ENCODE measurements around the gene DVL1. TPM values are rescaled to one million over a fixed set of nuclear protein-coding genes. Genes with fewer than 3 reads are reported as not detected.

The DVL1 gene
- 10 to 100 TPM; 43.6 to 70.4 (median 64.9) TPM for total RNA-seq
- total RNA-seq (2013): 23.8 TPM
- total RNA-seq: 50.3 to 131 (median 75.4) reads per million in 29 experiments

- under 1% methylated on average over 94 of the region's 122 CpGs for WGBS (ENCODE audit: insufficient coverage)
- H3K36me3 ChIP-seq (ENCODE audit: control insufficient read depth in 2 of 2, extremely low read depth in 1 of 2, insufficient read depth in 1 of 2, low read length in 1 of 2): no peaks in the 10 kb centered on the region
- ATAC-seq (replicated peaks in 1 of 4) (peak; percentile 83 to 87 (median 84)), DNase-seq (peak; percentile 29 to 88 (median 62))
- Mint-ChIP-seq H3K36me3 (no peaks in the 10 kb centered on the region), H3K9me3 (no peaks in the 10 kb centered on the region), H3K4me3 (peak within 1 kb of the TSS; percentile 66 to 76 (median 73)), H3K27me3 (peaks cover 7 to 20% of the 10 kb centered on the region in 2 donors), H3K27ac (peak within 1 kb of the TSS in 1 of 2 donors; percentile 28), H3K4me1 (peaks cover 28 to 43% (median 30%) of the 10 kb centered on the region in 3 donors)
- H3K9me3 ChIP-seq: no peaks in the 10 kb centered on the region
- H3K27ac ChIP-seq (ENCODE audit: low read length): no peak within 1 kb of the TSS
- POLR2A ChIA-PET: no interaction called here
- peaks cover 0 to 32% of the 10 kb centered on the region in 2 experiments for H3K27me3 ChIP-seq (replicated peaks in 1 of 2; ENCODE audit: control insufficient read depth in 2 of 2, extremely low read depth in 1 of 2, insufficient read depth in 2 of 2, low read length in 1 of 2)
- H3K4me1 ChIP-seq (ENCODE audit: control insufficient read depth in 1 of 2, extremely low read depth in 1 of 2, insufficient read depth in 2 of 2, low read length in 2 of 2): peaks cover 4 to 64% of the 10 kb centered on the region in 2 experiments
- H3K4me3 ChIP-seq (ENCODE audit: control insufficient read depth in 1 of 2, extremely low read depth in 1 of 2, low read length in 1 of 2): peak within 1 kb of the TSS; percentile 56 to 68
- CTCF ChIA-PET: no interaction called here
These were observed at the start of gene DVL1 for GRCh38 chr1:1349256-1350012. Gene DVL1, minus strand, starts transcription at chr1:1349418. Its CDS starts 353 bp downstream, at chr1:1349065.

- DNase-seq: peak in 2 of 35 experiments; percentile 8 to 33
- peaks cover 44 to 63% (median 51%) of the 10 kb centered on the region in 3 donors for H3K4me1 Mint-ChIP-seq
- CTCF ChIA-PET: interaction anchor here in 1 of 2 donors (0.7 to 1.2 kb wide), 4 partner anchors 9 to 27 kb away, joined by 3 to 8 read pairs (median 6); partner anchors contain the start of gene AURKAIP1
These were observed 49.5 kb upstream of the DVL1 start for GRCh38 chr1:1398677-1399186.

GRCh38 chr1:1397839-1398523 lies 48.8 kb upstream of the DVL1 start:
- Mint-ChIP-seq H3K36me3 (peaks cover 34% of the 10 kb centered on the region), H3K9me3 (no peaks in the 10 kb centered on the region), H3K4me3 (peak overlapping the region; percentile 85 to 88 (median 86)), H3K27me3 (no peaks in the 10 kb centered on the region), H3K27ac (peak overlapping the region; percentile 79 to 87), H3K4me1 (peaks cover 38 to 60% (median 46%) of the 10 kb centered on the region in 3 donors)
- WGBS (ENCODE audit: insufficient coverage): 50% methylated on average over 11 of the region's 19 CpGs
- peak overlapping the region; percentile 82 to 92 for H3K4me3 ChIP-seq (ENCODE audit: control insufficient read depth in 1 of 2, extremely low read depth in 1 of 2, low read length in 1 of 2)
- H3K36me3 ChIP-seq (ENCODE audit: control insufficient read depth in 2 of 2, extremely low read depth in 1 of 2, insufficient read depth in 1 of 2, low read length in 1 of 2): peaks cover 29 to 62% of the 10 kb centered on the region in 2 donors
- no peak for DNase-seq
- no peak for ATAC-seq (replicated peaks in 1 of 4)
- H3K9me3 ChIP-seq: no peaks in the 10 kb centered on the region
- H3K27ac ChIP-seq (ENCODE audit: low read length): peak overlapping the region; percentile 18
- ChIA-PET CTCF (interaction anchor here in 1 of 2 donors (0.6 kb wide), 1 partner anchor 255 kb away, joined by 3 read pairs; no protein-coding TSS in a partner anchor), POLR2A (no interaction called here)
- peaks cover 22 to 45% of the 10 kb centered on the region in 2 experiments for H3K4me1 ChIP-seq (ENCODE audit: control insufficient read depth in 1 of 2, extremely low read depth in 1 of 2, insufficient read depth in 2 of 2, low read length in 2 of 2)
- no peaks in the 10 kb centered on the region for H3K27me3 ChIP-seq (replicated peaks in 1 of 2; ENCODE audit: control insufficient read depth in 2 of 2, extremely low read depth in 1 of 2, insufficient read depth in 2 of 2, low read length in 1 of 2)

More at GRCh38 chr1:1398677-1399186, 49.5 kb upstream of the DVL1 start:
- POLR2A ChIA-PET: interaction anchor here in 1 of 2 donors (0.5 to 0.7 kb wide), 4 partner anchors 23 to 232 kb away, joined by 3 to 8 read pairs (median 4); partner anchors contain the start of genes AURKAIP1 and UBE2J2
- H3K9me3 Mint-ChIP-seq: no peaks in the 10 kb centered on the region
- no peaks in the 10 kb centered on the region for H3K27me3 ChIP-seq (replicated peaks in 1 of 2; ENCODE audit: control insufficient read depth in 2 of 2, extremely low read depth in 1 of 2, insufficient read depth in 2 of 2, low read length in 1 of 2)
- H3K4me3 Mint-ChIP-seq: peak overlapping the region; percentile 85 to 89 (median 86)
- H3K9me3 ChIP-seq: no peaks in the 10 kb centered on the region
- ATAC-seq (replicated peaks in 1 of 4): peak; percentile 4 to 7 (median 6)
- no peaks in the 10 kb centered on the region for H3K27me3 Mint-ChIP-seq
- peak overlapping the region; percentile 79 to 87 for H3K27ac Mint-ChIP-seq
- peaks cover 24 to 58% of the 10 kb centered on the region in 2 donors for H3K36me3 ChIP-seq (ENCODE audit: control insufficient read depth in 2 of 2, extremely low read depth in 1 of 2, insufficient read depth in 1 of 2, low read length in 1 of 2)
- peak overlapping the region; percentile 32 for H3K27ac ChIP-seq (ENCODE audit: low read length)
- under 1% methylated on average over 53 of the region's 54 CpGs for WGBS (ENCODE audit: insufficient coverage)
- peak overlapping the region; percentile 82 to 92 for H3K4me3 ChIP-seq (ENCODE audit: control insufficient read depth in 1 of 2, extremely low read depth in 1 of 2, low read length in 1 of 2)
- H3K4me1 ChIP-seq (ENCODE audit: control insufficient read depth in 1 of 2, extremely low read depth in 1 of 2, insufficient read depth in 2 of 2, low read length in 2 of 2): peaks cover 22 to 41% of the 10 kb centered on the region in 2 experiments
- peaks cover 32% of the 10 kb centered on the region for H3K36me3 Mint-ChIP-seq

- ATAC-seq (replicated peaks in 1 of 4) (no peak), DNase-seq (no peak)
- Histone ChIP-seq H3K4me1 (ENCODE audit: control insufficient read depth in 1 of 2, extremely low read depth in 1 of 2, insufficient read depth in 2 of 2, low read length in 2 of 2) (peaks cover 16 to 30% of the 10 kb centered on the region in 2 experiments), H3K27ac (ENCODE audit: low read length) (no peak overlapping the region), H3K9me3 (no peaks in the 10 kb centered on the region), H3K4me3 (ENCODE audit: control insufficient read depth in 1 of 2, extremely low read depth in 1 of 2, low read length in 1 of 2) (no peak overlapping the region), H3K27me3 (replicated peaks in 1 of 2; ENCODE audit: control insufficient read depth in 2 of 2, extremely low read depth in 1 of 2, insufficient read depth in 2 of 2, low read length in 1 of 2) (no peaks in the 10 kb centered on the region), H3K36me3 (ENCODE audit: control insufficient read depth in 2 of 2, extremely low read depth in 1 of 2, insufficient read depth in 1 of 2, low read length in 1 of 2) (peaks cover 32 to 66% of the 10 kb centered on the region in 2 donors)
- peak overlapping the region in 2 of 3 donors; percentile 15 to 43 for H3K4me3 Mint-ChIP-seq
- H3K27ac Mint-ChIP-seq: no peak overlapping the region
- H3K36me3 Mint-ChIP-seq: peaks cover 43% of the 10 kb centered on the region
- H3K9me3 Mint-ChIP-seq: no peaks in the 10 kb centered on the region
- WGBS (ENCODE audit: insufficient coverage): 86% methylated on average over 1 of the region's 11 CpGs
- CTCF ChIA-PET: no interaction called here
- H3K4me1 Mint-ChIP-seq: peaks cover 30 to 41% (median 34%) of the 10 kb centered on the region in 3 donors
- no peaks in the 10 kb centered on the region for H3K27me3 Mint-ChIP-seq
- POLR2A ChIA-PET: interaction anchor here in 1 of 2 donors (0.6 kb wide), 1 partner anchor 17 kb away, joined by 5 read pairs; no protein-coding TSS in a partner anchor
These were observed 45.9 kb upstream of the DVL1 start for GRCh38 chr1:1395166-1395565.

- peaks cover 50% of the 10 kb centered on the region for H3K36me3 Mint-ChIP-seq
- no peak overlapping the region for H3K4me3 ChIP-seq (ENCODE audit: control insufficient read depth in 1 of 2, extremely low read depth in 1 of 2, low read length in 1 of 2)
- no peaks in the 10 kb centered on the region for H3K27me3 Mint-ChIP-seq
- peaks cover 35 to 77% of the 10 kb centered on the region in 2 donors for H3K36me3 ChIP-seq (ENCODE audit: control insufficient read depth in 2 of 2, extremely low read depth in 1 of 2, insufficient read depth in 1 of 2, low read length in 1 of 2)
- H3K9me3 ChIP-seq: no peaks in the 10 kb centered on the region
- no peaks in the 10 kb centered on the region for H3K27me3 ChIP-seq (replicated peaks in 1 of 2; ENCODE audit: control insufficient read depth in 2 of 2, extremely low read depth in 1 of 2, insufficient read depth in 2 of 2, low read length in 1 of 2)
- POLR2A ChIA-PET: no interaction called here
- DNase-seq (no peak), ATAC-seq (replicated peaks in 1 of 4) (no peak)
- no peak overlapping the region for H3K4me3 Mint-ChIP-seq
- peaks cover 10 to 23% of the 10 kb centered on the region in 2 experiments for H3K4me1 ChIP-seq (ENCODE audit: control insufficient read depth in 1 of 2, extremely low read depth in 1 of 2, insufficient read depth in 2 of 2, low read length in 2 of 2)
- WGBS (ENCODE audit: insufficient coverage): 100% methylated on average over 4 of the region's 7 CpGs
- CTCF ChIA-PET: no interaction called here
- H3K9me3 Mint-ChIP-seq: no peaks in the 10 kb centered on the region
- H3K27ac ChIP-seq (ENCODE audit: low read length): no peak overlapping the region
- H3K27ac Mint-ChIP-seq: no peak overlapping the region
- H3K4me1 Mint-ChIP-seq: peaks cover 22 to 33% (median 29%) of the 10 kb centered on the region in 3 donors
These were observed 44.9 kb upstream of the DVL1 start for GRCh38 chr1:1394116-1394515.

GRCh38 chr1:1393428-1393827 lies 44.2 kb upstream of the DVL1 start:
- Histone ChIP-seq H3K4me3 (ENCODE audit: control insufficient read depth in 1 of 2, extremely low read depth in 1 of 2, low read length in 1 of 2) (no peak overlapping the region), H3K4me1 (ENCODE audit: control insufficient read depth in 1 of 2, extremely low read depth in 1 of 2, insufficient read depth in 2 of 2, low read length in 2 of 2) (peaks cover 9 to 21% of the 10 kb centered on the region in 2 experiments), H3K36me3 (ENCODE audit: control insufficient read depth in 2 of 2, extremely low read depth in 1 of 2, insufficient read depth in 1 of 2, low read length in 1 of 2) (peaks cover 35 to 81% of the 10 kb centered on the region in 2 donors), H3K27me3 (replicated peaks in 1 of 2; ENCODE audit: control insufficient read depth in 2 of 2, extremely low read depth in 1 of 2, insufficient read depth in 2 of 2, low read length in 1 of 2) (no peaks in the 10 kb centered on the region), H3K27ac (ENCODE audit: low read length) (no peak overlapping the region), H3K9me3 (no peaks in the 10 kb centered on the region)
- DNase-seq: no peak
- ChIA-PET CTCF (interaction anchor here in 1 of 2 donors (0.6 kb wide), 1 partner anchor 117 kb away, joined by 3 read pairs; no protein-coding TSS in a partner anchor), POLR2A (no interaction called here)
- Mint-ChIP-seq H3K27ac (peak overlapping the region in 1 of 2 donors; percentile 4), H3K4me3 (no peak overlapping the region), H3K36me3 (peaks cover 50% of the 10 kb centered on the region), H3K27me3 (no peaks in the 10 kb centered on the region), H3K4me1 (peaks cover 22 to 33% (median 29%) of the 10 kb centered on the region in 3 donors), H3K9me3 (no peaks in the 10 kb centered on the region)
- WGBS (ENCODE audit: insufficient coverage): 94% methylated on average over 10 of the region's 11 CpGs
- ATAC-seq (replicated peaks in 1 of 4): no peak

All from T-cell (primary cell).